ENCODE results near the gene GOLGA6C. TPM values are rescaled to one million over a fixed set of nuclear protein-coding genes. Genes with fewer than 3 reads are reported as not detected.

GOLGA6C gene
- total RNA-seq, 2 donors from 2014 or later, result not detected

- Histone ChIP-seq H3K9ac (ENCODE audit: low read depth in 2 of 2, low read length in 2 of 2) (no peak overlapping the region), H3K9me3 (no peaks in the 10 kb centered on the region), H3K27me3 (no peaks in the 10 kb centered on the region), H3K27ac (no peak overlapping the region), H3K4me1 (no peaks in the 10 kb centered on the region), H3K36me3 (peaks cover 23% of the 10 kb centered on the region), H3K4me3 (no peak overlapping the region)
- TF ChIP-seq, protein P1, sequence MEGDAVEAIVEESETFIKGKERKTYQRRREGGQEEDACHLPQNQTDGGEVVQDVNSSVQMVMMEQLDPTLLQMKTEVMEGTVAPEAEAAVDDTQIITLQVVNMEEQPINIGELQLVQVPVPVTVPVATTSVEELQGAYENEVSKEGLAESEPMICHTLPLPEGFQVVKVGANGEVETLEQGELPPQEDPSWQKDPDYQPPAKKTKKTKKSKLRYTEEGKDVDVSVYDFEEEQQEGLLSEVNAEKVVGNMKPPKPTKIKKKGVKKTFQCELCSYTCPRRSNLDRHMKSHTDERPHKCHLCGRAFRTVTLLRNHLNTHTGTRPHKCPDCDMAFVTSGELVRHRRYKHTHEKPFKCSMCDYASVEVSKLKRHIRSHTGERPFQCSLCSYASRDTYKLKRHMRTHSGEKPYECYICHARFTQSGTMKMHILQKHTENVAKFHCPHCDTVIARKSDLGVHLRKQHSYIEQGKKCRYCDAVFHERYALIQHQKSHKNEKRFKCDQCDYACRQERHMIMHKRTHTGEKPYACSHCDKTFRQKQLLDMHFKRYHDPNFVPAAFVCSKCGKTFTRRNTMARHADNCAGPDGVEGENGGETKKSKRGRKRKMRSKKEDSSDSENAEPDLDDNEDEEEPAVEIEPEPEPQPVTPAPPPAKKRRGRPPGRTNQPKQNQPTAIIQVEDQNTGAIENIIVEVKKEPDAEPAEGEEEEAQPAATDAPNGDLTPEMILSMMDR (IDR thresholded peaks at IDR 0.05), result no peak
- intact Hi-C loops (cut with DNase I), result no loop called here
- DNase-seq, result no peak
These were observed 45.8 kb upstream of the GOLGA6C start for GRCh38 chr15:75212200-75212858.

GRCh38 chr15:75213212-75213767, 44.8 kb upstream of the GOLGA6C start:
- Histone ChIP-seq H3K4me3 (no peak overlapping the region), H3K9me3 (no peaks in the 10 kb centered on the region), H3K4me1 (no peaks in the 10 kb centered on the region), H3K27me3 (no peaks in the 10 kb centered on the region), H3K27ac (no peak overlapping the region), H3K9ac (ENCODE audit: low read depth in 2 of 2, low read length in 2 of 2) (no peak overlapping the region), H3K36me3 (peaks cover 17% of the 10 kb centered on the region)
- TF ChIP-seq, protein P1 (IDR thresholded peaks at IDR 0.05), result no peak
- no peak for DNase-seq
- intact Hi-C loops (cut with DNase I), result no loop called here

DNA sequence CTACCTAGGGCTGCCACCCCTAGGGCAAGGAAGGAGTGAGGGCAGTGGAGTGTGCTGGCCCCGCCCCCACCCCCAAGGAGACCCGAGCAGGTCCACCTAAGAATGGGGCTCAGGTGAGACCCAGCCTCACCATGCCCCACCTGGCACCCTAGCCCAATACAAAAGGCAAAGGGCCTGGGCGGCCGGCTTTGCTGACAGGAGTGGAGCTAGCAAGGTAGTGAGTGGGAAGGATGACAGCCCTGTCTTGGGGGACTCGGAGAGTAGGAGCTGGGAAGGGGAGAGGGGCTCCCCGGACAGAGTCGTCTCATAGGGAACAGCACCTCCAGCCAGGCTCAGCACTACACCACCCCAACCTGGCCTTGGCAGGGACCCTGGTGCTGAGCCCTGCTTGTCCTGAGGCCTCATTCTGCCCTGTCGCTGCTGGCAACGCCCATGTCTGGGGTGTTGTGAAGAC, 44.3 kb upstream of the GOLGA6C start:
- Histone ChIP-seq H3K36me3 (peaks cover 17% of the 10 kb centered on the region), H3K4me3 (no peak overlapping the region), H3K9ac (ENCODE audit: low read depth in 2 of 2, low read length in 2 of 2) (no peak overlapping the region), H3K9me3 (no peaks in the 10 kb centered on the region), H3K27ac (no peak overlapping the region), H3K4me1 (no peaks in the 10 kb centered on the region), H3K27me3 (no peaks in the 10 kb centered on the region)
- intact Hi-C loops (cut with DNase I), result no loop called here
- TF ChIP-seq, protein P1 (IDR thresholded peaks at IDR 0.05), result no peak
- DNase-seq, result no peak

DNA sequence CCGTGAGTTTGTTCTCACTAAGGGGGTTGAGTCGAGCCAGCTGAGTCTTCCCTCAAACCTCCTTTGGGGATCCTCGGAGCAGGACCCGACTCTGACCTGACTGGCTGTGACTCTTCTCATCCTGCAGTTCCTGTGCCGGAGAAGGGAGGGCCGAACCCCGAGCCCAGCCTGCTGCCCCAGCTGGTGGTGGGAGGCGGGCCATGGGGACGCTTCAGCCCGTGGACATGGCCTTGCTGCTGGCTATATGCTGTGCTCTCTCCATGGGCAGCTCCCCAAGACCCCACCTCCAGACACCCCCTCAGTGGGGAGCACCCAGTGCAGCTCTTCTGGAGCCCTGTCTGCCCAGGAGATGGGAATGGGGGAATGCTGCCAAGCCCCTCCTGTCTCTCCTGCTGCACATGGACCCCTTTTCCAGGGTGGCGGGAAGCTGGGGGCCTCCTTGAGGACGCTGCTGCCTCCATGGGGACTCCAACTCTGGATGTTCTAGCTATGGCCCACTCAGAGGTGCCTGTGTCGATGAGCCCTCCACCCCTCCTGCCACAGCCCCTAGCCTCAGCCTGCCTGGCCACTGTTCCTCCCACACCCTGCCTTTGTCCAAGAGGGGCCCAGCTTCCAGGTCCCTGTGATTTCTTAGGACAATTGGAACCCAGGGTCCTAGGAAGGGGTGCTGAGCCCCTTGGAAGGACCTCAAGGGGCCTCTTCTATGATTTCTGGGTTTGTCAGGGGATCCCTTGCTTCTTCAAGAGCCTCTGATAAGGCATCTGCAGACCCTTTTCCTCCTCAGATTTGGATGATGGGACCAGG, 43.6 kb upstream of the GOLGA6C start:
- Histone ChIP-seq H3K4me1 (no peaks in the 10 kb centered on the region), H3K9me3 (no peaks in the 10 kb centered on the region), H3K36me3 (peaks cover 16% of the 10 kb centered on the region), H3K9ac (ENCODE audit: low read depth in 2 of 2, low read length in 2 of 2) (no peak overlapping the region), H3K27ac (no peak overlapping the region), H3K27me3 (no peaks in the 10 kb centered on the region), H3K4me3 (no peak overlapping the region)
- intact Hi-C loops (cut with DNase I), result no loop called here
- DNase-seq, result no peak
- TF ChIP-seq, protein P1 (IDR thresholded peaks at IDR 0.05), result no peak

DNA sequence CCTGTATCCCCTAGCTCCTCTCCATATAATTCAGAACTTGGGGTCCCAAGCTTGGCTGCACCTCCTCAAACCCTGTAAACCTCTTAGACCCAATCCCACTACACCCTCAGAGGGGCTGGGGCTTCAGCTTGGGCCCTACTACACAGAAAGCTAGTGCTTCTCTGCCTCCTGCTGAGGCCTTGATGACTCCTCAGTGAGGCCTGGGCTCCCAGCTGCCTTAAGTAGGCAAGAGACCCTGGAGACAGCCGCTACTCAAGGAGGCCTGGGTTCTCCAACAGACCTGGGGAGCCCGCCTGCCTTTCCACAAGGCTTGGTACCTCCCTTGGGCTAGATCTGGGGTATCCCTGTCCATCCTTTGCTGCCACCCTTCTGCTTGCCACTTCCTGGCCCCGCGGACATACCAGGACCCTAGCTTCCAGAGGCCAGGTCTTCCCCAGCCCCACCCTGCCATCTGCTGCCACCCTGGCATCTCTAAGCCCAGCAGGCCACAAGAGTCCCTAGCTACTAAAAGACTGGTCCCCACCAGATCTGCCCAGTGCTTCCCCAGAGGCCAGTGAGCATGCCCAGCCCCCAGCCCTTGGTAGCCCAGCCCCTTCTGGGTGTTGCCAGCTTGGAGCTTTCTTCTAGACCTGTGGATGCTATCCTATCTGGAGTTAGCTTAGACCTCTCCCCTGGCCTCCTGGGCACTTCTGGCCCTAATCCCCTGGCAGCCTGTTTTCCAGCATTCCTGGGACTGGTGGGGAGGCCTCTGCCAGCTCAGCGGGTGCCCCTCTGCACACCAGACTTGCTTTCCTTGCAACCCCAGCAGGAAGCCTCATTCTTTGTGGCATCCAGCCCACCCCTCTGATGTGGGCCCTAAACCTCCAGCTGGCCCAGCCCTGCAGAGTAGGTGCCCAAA, 42.8 kb upstream of the GOLGA6C start:
- H3K27ac ChIP-seq, result no peak overlapping the region
- peaks cover 13% of the 10 kb centered on the region for H3K36me3 ChIP-seq
- H3K4me1 ChIP-seq, result no peaks in the 10 kb centered on the region
- H3K27me3 ChIP-seq, result no peaks in the 10 kb centered on the region
- no peak overlapping the region for H3K4me3 ChIP-seq
- intact Hi-C loops (cut with DNase I), result no loop called here
- TF ChIP-seq, protein P1 (IDR thresholded peaks at IDR 0.05), result no peak
- H3K9me3 ChIP-seq, result no peaks in the 10 kb centered on the region
- H3K9ac ChIP-seq (ENCODE audit: low read depth in 2 of 2, low read length in 2 of 2), result no peak overlapping the region
- no peak for DNase-seq

Data from colonic mucosa (tissue), 4 donors.